Measurements from ENCODE around the gene ARSD. TPM values are rescaled to one million over a fixed set of nuclear protein-coding genes. Genes with fewer than 3 reads are reported as not detected.
"Not testable (repeated sequence)": the region's sequence is repeated elsewhere in the genome, so short reads cannot be mapped to it uniquely, and the experiment has no call there.

Gene ARSD
- total and polyA plus RNA-seq, 2 of the 8 experiments (the other 6 are each of a cell fraction or from before 2014, with no cell fraction given): 1.8 to 3.2 TPM

DNA sequence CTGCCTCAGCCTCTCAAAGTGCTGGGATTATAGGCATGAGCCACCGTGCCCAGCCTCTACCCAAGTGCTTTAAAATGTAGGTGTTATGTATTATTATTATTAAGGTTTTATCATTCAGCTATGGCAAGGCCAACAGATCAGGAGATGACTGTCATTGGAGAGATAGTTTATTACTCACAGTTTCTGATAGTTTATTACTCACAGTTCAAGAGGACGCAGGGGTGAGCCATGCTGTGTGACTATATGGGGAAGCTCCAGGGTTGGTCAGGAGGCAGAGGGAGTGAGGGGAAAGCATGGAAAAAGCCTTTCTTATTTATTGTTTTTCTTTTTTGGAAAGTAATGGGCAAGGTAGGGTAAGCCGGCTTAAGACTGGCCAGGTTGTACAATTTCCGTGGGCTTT is 25.4 kb upstream of the ARSD start:
- POLR2A ChIA-PET (ENCODE audit: partially characterized antibody): no interaction called here
- no peaks in the 10 kb centered on the region for H3K4me1 ChIP-seq (replicated peaks in 1 of 4; ENCODE audit: control insufficient read depth in 3 of 4, insufficient read depth in 4 of 4, low read length in 3 of 4)

DNA sequence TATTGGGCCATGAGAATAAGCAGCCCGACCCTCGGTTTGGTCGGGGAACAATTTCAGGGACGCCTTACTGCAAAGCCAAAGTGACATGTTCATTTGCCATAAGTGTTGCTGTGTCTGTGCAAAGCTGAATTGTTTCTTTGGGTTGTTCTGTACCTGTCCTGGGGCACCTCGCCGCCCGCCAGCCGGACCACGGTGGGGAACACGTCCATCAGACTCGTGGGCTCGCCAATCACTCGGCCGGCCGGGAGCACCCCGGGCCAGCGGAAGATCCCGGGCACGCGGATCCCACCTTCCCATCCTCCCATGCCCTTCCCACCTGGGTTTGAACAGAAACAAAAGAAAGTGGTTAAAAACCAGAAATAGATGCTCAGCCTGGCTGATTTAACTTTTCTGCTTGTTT is 8.8 kb upstream of the ARSD start:
- H4K20me1 ChIP-seq (replicated peaks in 1 of 2; ENCODE audit: control insufficient read depth in 1 of 2, insufficient read depth in 2 of 2, low read length in 2 of 2); H3K23ac ChIP-seq (ENCODE audit: insufficient read length); POLR2A ChIA-PET (ENCODE audit: partially characterized antibody); H3K27me3 ChIP-seq (replicated peaks in 1 of 4; ENCODE audit: control insufficient read depth in 3 of 4, extremely low read depth in 1 of 4, insufficient read depth in 3 of 4, low read length in 3 of 4); CTCF ChIA-PET (ENCODE audit: partially characterized antibody); H4K8ac ChIP-seq (ENCODE audit: extremely low read depth, insufficient read depth, low read length); H2AK5ac ChIP-seq (ENCODE audit: low read depth, low read length); FAIRE-seq; H3K36me3 ChIP-seq (ENCODE audit: control insufficient read depth in 2 of 4, insufficient read depth in 4 of 4, low read length in 3 of 4); H2BK20ac ChIP-seq (ENCODE audit: low read length); H3K79me1 ChIP-seq (ENCODE audit: low read depth, low read length); H3K4me1 ChIP-seq (replicated peaks in 1 of 4; ENCODE audit: control insufficient read depth in 3 of 4, insufficient read depth in 4 of 4, low read length in 3 of 4); H4K91ac ChIP-seq (replicated peaks; ENCODE audit: insufficient read length, low read length); H4K5ac ChIP-seq (ENCODE audit: insufficient read length, low read depth, low read length); H2BK5ac ChIP-seq (ENCODE audit: low read depth, low read length); H3K18ac ChIP-seq (ENCODE audit: extremely low read depth, low read length); H3K9me3 ChIP-seq (ENCODE audit: insufficient read depth in 2 of 2, low read depth in 1 of 2, low read length in 1 of 2); H3K9ac ChIP-seq (replicated peaks in 1 of 4; ENCODE audit: extremely low read depth in 1 of 4, low read depth in 3 of 4, low read length in 3 of 4); H3K23me2 ChIP-seq (ENCODE audit: low read depth, low read length); H3K56ac ChIP-seq (replicated peaks; ENCODE audit: insufficient read length, low read depth, low read length); H3K14ac ChIP-seq (ENCODE audit: insufficient read length); DNase-seq (ENCODE audit: low read depth in 1 of 2, low spot score in 2 of 2); H3K79me2 ChIP-seq (ENCODE audit: control insufficient read depth in 1 of 2, insufficient read depth in 2 of 2, low read length in 2 of 2); H3K4ac ChIP-seq (replicated peaks; ENCODE audit: insufficient read length, low read depth, low read length); H2BK15ac ChIP-seq (ENCODE audit: low read length); H3K27ac ChIP-seq (ENCODE audit: low read depth, low read length); H3K4me3 ChIP-seq (ENCODE audit: extremely low read depth in 1 of 4, insufficient read depth in 2 of 4, low read depth in 3 of 4, low read length in 4 of 4); H2BK120ac ChIP-seq (replicated peaks; ENCODE audit: low read depth, low read length); H2AFZ ChIP-seq (ENCODE audit: low read length); H3K4me2 ChIP-seq (ENCODE audit: insufficient read depth in 1 of 2, low read depth in 2 of 2, low read length in 2 of 2); H2BK12ac ChIP-seq (ENCODE audit: low read depth, low read length): not testable (repeated sequence)
- WGBS, 2 experiments (ENCODE audit: extremely low coverage in 1 of 2, insufficient coverage in 1 of 2, insufficient read length in 1 of 2, insufficient replicate concordance in 2 of 2, low coverage in 1 of 2, low lambda C conversion rate in 2 of 2, missing lambda C conversion rate in 1 of 2): 88% methylated on average over 16 of the region's 20 CpGs; no CpG with 5 or more reads in 1 of the 2 experiments

More for the DNA sequence above, 25.4 kb upstream of the ARSD start:
- no peak overlapping the region for H2AFZ ChIP-seq (ENCODE audit: low read length)
- H3K4ac ChIP-seq (replicated peaks; ENCODE audit: insufficient read length, low read depth, low read length): no peak overlapping the region
- no peaks in the 10 kb centered on the region for H3K36me3 ChIP-seq (ENCODE audit: control insufficient read depth in 2 of 4, insufficient read depth in 4 of 4, low read length in 3 of 4)
- H4K20me1 ChIP-seq (replicated peaks in 1 of 2; ENCODE audit: control insufficient read depth in 1 of 2, insufficient read depth in 2 of 2, low read length in 2 of 2): no peaks in the 10 kb centered on the region
- TF ChIP-seq SP1 (IDR thresholded peaks at IDR 0.05; ENCODE audit: low read depth, low read length) (no peak), CTBP2 (IDR thresholded peaks at IDR 0.05; ENCODE audit: borderline replicate concordance, insufficient read depth, insufficient read length, low read length) (no peak)
- no peaks in the 10 kb centered on the region for H3K79me2 ChIP-seq (ENCODE audit: control insufficient read depth in 1 of 2, insufficient read depth in 2 of 2, low read length in 2 of 2)
- no peak overlapping the region for H3K9ac ChIP-seq (replicated peaks in 1 of 4; ENCODE audit: extremely low read depth in 1 of 4, low read depth in 3 of 4, low read length in 3 of 4)
- no peaks in the 10 kb centered on the region for H3K23me2 ChIP-seq (ENCODE audit: low read depth, low read length)
- H3K9me3 ChIP-seq (ENCODE audit: insufficient read depth in 2 of 2, low read depth in 1 of 2, low read length in 1 of 2): no peaks in the 10 kb centered on the region
- no peak overlapping the region for H2BK15ac ChIP-seq (ENCODE audit: low read length)
- H3K4me3 ChIP-seq (ENCODE audit: extremely low read depth in 1 of 4, insufficient read depth in 2 of 4, low read depth in 3 of 4, low read length in 4 of 4): no peak overlapping the region
- DNase-seq (ENCODE audit: low read depth in 1 of 2, low spot score in 2 of 2): no peak
- no peak overlapping the region for H2AK5ac ChIP-seq (ENCODE audit: low read depth, low read length)
- FAIRE-seq: no peak
- no peak overlapping the region for H3K14ac ChIP-seq (ENCODE audit: insufficient read length)
- H4K8ac ChIP-seq (ENCODE audit: extremely low read depth, insufficient read depth, low read length): no peak overlapping the region
- no peak overlapping the region for H2BK12ac ChIP-seq (ENCODE audit: low read depth, low read length)
- H3K23ac ChIP-seq (ENCODE audit: insufficient read length): no peak overlapping the region
- no peak overlapping the region for H2BK120ac ChIP-seq (replicated peaks; ENCODE audit: low read depth, low read length)
- H2BK5ac ChIP-seq (ENCODE audit: low read depth, low read length): no peak overlapping the region
- H3K27ac ChIP-seq (ENCODE audit: low read depth, low read length): no peak overlapping the region
- 98% methylated on average over 4 of the region's 4 CpGs; no CpG with 5 or more reads in 1 of the 2 experiments for WGBS, 2 experiments (ENCODE audit: extremely low coverage in 1 of 2, insufficient coverage in 1 of 2, insufficient read length in 1 of 2, insufficient replicate concordance in 2 of 2, low coverage in 1 of 2, low lambda C conversion rate in 2 of 2, missing lambda C conversion rate in 1 of 2)
- no peak overlapping the region for H4K91ac ChIP-seq (replicated peaks; ENCODE audit: insufficient read length, low read length)
- H3K56ac ChIP-seq (replicated peaks; ENCODE audit: insufficient read length, low read depth, low read length): no peak overlapping the region
- CTCF ChIA-PET (ENCODE audit: partially characterized antibody): no interaction called here
- no peak overlapping the region for H3K4me2 ChIP-seq (ENCODE audit: insufficient read depth in 1 of 2, low read depth in 2 of 2, low read length in 2 of 2)
- no peaks in the 10 kb centered on the region for H3K79me1 ChIP-seq (ENCODE audit: low read depth, low read length)
- H3K27me3 ChIP-seq (replicated peaks in 1 of 4; ENCODE audit: control insufficient read depth in 3 of 4, extremely low read depth in 1 of 4, insufficient read depth in 3 of 4, low read length in 3 of 4): no peaks in the 10 kb centered on the region
- no peak overlapping the region for H4K5ac ChIP-seq (ENCODE audit: insufficient read length, low read depth, low read length)
- H2BK20ac ChIP-seq (ENCODE audit: low read length): no peak overlapping the region
- no peak overlapping the region for H3K18ac ChIP-seq (ENCODE audit: extremely low read depth, low read length)
